Fibroblast of gingiva (primary cell): ENCODE results near the gene IL6R.
"Not testable (repeated sequence)": the region's sequence is repeated elsewhere in the genome, so short reads cannot be mapped to it uniquely, and the experiment has no call there.

ENCODE experiments used
- DNase-seq: peaks from one replicate; pipeline ENCODE4 v3.0.0-alpha.2; 2011; ENCODE audit warnings: low read depth

The IL6R gene

GRCh38 chr1:154404984-154405746 lies at the start of gene IL6R:
Gene IL6R (plus strand): TSS chr1:154405343. CDS start chr1:154405630, 287 bp downstream.
- peak; percentile 96 for DNase-seq

- no peak for DNase-seq
These were observed 46.6 kb upstream of the IL6R start for GRCh38 chr1:154358519-154358918.

GRCh38 chr1:154360288-154360687 lies 44.9 kb upstream of the IL6R start:
- DNase-seq = no peak

GRCh38 chr1:154360881-154361280 lies 44.3 kb upstream of the IL6R start:
- not testable (repeated sequence) for DNase-seq

- no peak for DNase-seq
These were observed 43.8 kb upstream of the IL6R start for GRCh38 chr1:154361357-154361756.

GRCh38 chr1:154371436-154371835 lies 33.7 kb upstream of the IL6R start:
- DNase-seq = no peak

GRCh38 chr1:154373777-154374357 lies 31.3 kb upstream of the IL6R start:
- DNase-seq = not testable (repeated sequence)

- no peak for DNase-seq
These were observed 25.8 kb upstream of the IL6R start for GRCh38 chr1:154379301-154379700.

GRCh38 chr1:154384650-154385489 lies 20.3 kb upstream of the IL6R start:
- DNase-seq = no peak

- DNase-seq = no peak
These were observed 18.3 kb upstream of the IL6R start for GRCh38 chr1:154386643-154387352.

- DNase-seq = no peak
These were observed 13.9 kb upstream of the IL6R start for GRCh38 chr1:154391086-154391770.

GRCh38 chr1:154398141-154398540 lies 7.0 kb upstream of the IL6R start:
- peak; percentile 39 for DNase-seq

- DNase-seq = no peak
These were observed 6.5 kb upstream of the IL6R start for GRCh38 chr1:154398678-154399077.

- DNase-seq = no peak
These were observed 4.8 kb upstream of the IL6R start for GRCh38 chr1:154400381-154400801.

- no peak for DNase-seq
These were observed 2.7 kb upstream of the IL6R start for GRCh38 chr1:154402409-154402921.

GRCh38 chr1:154403261-154403943 lies 1.7 kb upstream of the IL6R start:
- no peak for DNase-seq

- no peak for DNase-seq
These were observed 1.2 kb upstream of the IL6R start for GRCh38 chr1:154403983-154404382.

- no peak for DNase-seq
These were observed 622 bp upstream of the IL6R start for GRCh38 chr1:154404511-154404931.

- DNase-seq = peak; percentile 83
These were observed 816 bp downstream of the IL6R start for GRCh38 chr1:154405747-154406571.

- DNase-seq = no peak
These were observed 1.4 kb downstream of the IL6R start for GRCh38 chr1:154406572-154406879.
